ENCODE measurements around the gene MIPEP.
A peak's percentile ranks its signal among the peaks of the same experiment; 100 is the strongest.

The MIPEP gene

GRCh38 chr13:23919006-23919405, 29.8 kb upstream of the MIPEP start:
- no peak for DNase-seq (ENCODE audit: low read depth in 2 of 2)
- TF ChIP-seq, protein P1, sequence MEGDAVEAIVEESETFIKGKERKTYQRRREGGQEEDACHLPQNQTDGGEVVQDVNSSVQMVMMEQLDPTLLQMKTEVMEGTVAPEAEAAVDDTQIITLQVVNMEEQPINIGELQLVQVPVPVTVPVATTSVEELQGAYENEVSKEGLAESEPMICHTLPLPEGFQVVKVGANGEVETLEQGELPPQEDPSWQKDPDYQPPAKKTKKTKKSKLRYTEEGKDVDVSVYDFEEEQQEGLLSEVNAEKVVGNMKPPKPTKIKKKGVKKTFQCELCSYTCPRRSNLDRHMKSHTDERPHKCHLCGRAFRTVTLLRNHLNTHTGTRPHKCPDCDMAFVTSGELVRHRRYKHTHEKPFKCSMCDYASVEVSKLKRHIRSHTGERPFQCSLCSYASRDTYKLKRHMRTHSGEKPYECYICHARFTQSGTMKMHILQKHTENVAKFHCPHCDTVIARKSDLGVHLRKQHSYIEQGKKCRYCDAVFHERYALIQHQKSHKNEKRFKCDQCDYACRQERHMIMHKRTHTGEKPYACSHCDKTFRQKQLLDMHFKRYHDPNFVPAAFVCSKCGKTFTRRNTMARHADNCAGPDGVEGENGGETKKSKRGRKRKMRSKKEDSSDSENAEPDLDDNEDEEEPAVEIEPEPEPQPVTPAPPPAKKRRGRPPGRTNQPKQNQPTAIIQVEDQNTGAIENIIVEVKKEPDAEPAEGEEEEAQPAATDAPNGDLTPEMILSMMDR (IDR thresholded peaks at IDR 0.05; ENCODE audit: low read depth, low read length), result no peak
- H3K4me3 ChIP-seq (replicated peaks in 1 of 2; ENCODE audit: low read depth in 2 of 2, low read length in 2 of 2), result no peak overlapping the region

DNA sequence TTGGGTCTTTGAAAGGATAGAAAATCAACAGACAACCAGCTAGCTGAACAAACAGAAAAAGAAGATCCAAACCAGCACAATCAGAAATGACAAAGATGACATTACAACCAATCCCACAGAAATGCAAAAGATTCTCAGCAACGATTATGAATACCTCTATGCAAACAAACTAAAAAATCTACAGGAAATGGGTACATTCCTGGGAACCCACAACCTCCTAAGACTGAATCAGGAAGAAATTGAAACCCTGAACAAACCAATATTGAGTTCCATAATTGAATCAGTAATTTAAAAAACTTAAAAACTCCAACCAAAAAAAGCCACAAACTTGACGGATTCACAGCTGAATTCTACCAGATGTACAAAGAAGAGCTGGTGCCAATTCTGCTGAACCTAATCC, 29.0 kb upstream of the MIPEP start:
- TF ChIP-seq, protein P1 (IDR thresholded peaks at IDR 0.05; ENCODE audit: low read depth, low read length), result no peak
- H3K4me3 ChIP-seq (replicated peaks in 1 of 2; ENCODE audit: low read depth in 2 of 2, low read length in 2 of 2), result no peak overlapping the region
- peak in 1 of 2 donors; percentile 36 for DNase-seq (ENCODE audit: low read depth in 2 of 2)

- no peak for DNase-seq (ENCODE audit: low read depth in 2 of 2)
- TF ChIP-seq, protein P1 (IDR thresholded peaks at IDR 0.05; ENCODE audit: low read depth, low read length), result no peak
- H3K4me3 ChIP-seq (replicated peaks in 1 of 2; ENCODE audit: low read depth in 2 of 2, low read length in 2 of 2), result no peak overlapping the region
Observed at GRCh38 chr13:23915308-23915707, 26.1 kb upstream of the MIPEP start.

DNA sequence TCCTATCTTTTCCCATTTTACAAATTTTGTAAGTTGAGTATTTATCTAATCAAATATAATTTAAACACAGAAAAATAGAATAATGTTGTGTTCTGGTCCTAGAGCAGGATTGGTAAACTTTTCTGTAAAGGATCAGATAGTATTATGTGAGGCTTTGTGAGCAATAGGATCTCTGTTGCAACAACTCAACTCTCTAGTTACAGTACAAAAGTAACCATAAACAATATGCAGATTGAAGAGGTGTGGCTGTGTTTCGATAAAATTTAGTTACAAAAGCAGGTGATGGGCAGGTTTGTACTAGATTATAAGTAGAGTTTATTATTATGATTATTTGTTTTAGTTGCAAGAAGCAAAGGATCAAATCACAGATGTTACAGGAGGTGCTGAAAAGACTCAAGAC, 23.3 kb upstream of the MIPEP start:
- DNase-seq (ENCODE audit: low read depth in 2 of 2), result no peak
- TF ChIP-seq, protein P1 (IDR thresholded peaks at IDR 0.05; ENCODE audit: low read depth, low read length), result no peak
- H3K4me3 ChIP-seq (replicated peaks in 1 of 2; ENCODE audit: low read depth in 2 of 2, low read length in 2 of 2), result no peak overlapping the region

- DNase-seq (ENCODE audit: low read depth in 2 of 2), result no peak
- H3K4me3 ChIP-seq (replicated peaks in 1 of 2; ENCODE audit: low read depth in 2 of 2, low read length in 2 of 2), result no peak overlapping the region
- TF ChIP-seq, protein P1 (IDR thresholded peaks at IDR 0.05; ENCODE audit: low read depth, low read length), result no peak
Observed at GRCh38 chr13:23909606-23910005, 20.4 kb upstream of the MIPEP start.

GRCh38 chr13:23905766-23906165, 16.6 kb upstream of the MIPEP start:
- DNase-seq (ENCODE audit: low read depth in 2 of 2), result no peak
- TF ChIP-seq, protein P1 (IDR thresholded peaks at IDR 0.05; ENCODE audit: low read depth, low read length), result no peak
- H3K4me3 ChIP-seq (replicated peaks in 1 of 2; ENCODE audit: low read depth in 2 of 2, low read length in 2 of 2), result no peak overlapping the region

GRCh38 chr13:23903906-23904280, 14.7 kb upstream of the MIPEP start:
- no peak for DNase-seq (ENCODE audit: low read depth in 2 of 2)
- no peak overlapping the region for H3K4me3 ChIP-seq (replicated peaks in 1 of 2; ENCODE audit: low read depth in 2 of 2, low read length in 2 of 2)
- TF ChIP-seq, protein P1 (IDR thresholded peaks at IDR 0.05; ENCODE audit: low read depth, low read length), result no peak

Data from cardiac fibroblast (primary cell).